ENCODE results near the gene TEC.
"Not testable (repeated sequence)": the region's sequence is repeated elsewhere in the genome, so short reads cannot be mapped to it uniquely, and the experiment has no call there.

The TEC gene

DNA sequence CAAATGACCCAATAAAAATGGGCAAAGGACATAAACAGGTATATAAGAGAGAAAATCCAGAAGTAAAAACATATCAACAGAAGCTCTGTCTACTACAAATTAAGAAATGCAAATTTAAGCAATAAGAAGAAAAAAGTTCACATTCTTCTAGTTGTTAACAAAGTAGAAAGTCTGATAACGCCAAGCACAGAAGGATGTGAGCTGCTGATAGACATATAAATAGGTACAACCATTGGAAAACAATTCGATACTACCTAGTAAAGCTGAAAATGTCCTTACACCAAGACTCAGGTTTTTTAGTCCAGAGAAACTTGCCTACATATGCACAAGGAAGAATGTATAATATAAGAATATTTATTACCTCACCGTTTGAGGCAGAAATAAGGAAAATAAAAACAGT is 35.9 kb upstream of the TEC start:
- TF ChIP-seq CTCF (IDR thresholded peaks at IDR 0.05; ENCODE audit: control extremely low read depth, extremely low read depth, low read depth, missing control alignments) = no peak
- DNase-seq (ENCODE audit: extremely low spot score) = no peak
- POLR2A ChIA-PET = no interaction called here
- CTCF ChIA-PET = interaction anchor here (1.1 kb wide), 1 partner anchor 15 kb away, joined by 3 read pairs; no protein-coding TSS in a partner anchor

DNA sequence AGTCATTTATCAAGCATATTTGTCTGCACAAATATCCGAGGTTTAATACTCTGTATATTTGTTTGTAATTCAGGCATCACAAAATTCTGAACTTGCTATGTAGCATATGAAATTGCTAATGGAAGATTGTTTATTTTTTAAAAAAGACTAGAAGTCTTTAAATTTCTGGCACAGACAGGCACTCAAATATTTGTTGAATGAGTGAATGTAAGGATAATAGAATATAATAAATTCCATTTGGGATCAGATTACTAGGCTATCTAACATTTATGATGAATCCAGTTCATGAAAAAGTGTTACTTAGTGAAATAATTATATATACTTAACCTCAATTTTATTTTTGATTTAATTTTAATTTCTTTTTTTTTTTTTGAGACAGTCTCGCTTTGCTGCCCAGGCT is 30.4 kb upstream of the TEC start:
- ChIA-PET CTCF (interaction anchor here (1.1 to 4.2 kb wide), 4 partner anchors 8 to 174 kb away, joined by 3 to 15 read pairs (median 3); no protein-coding TSS in a partner anchor), POLR2A (no interaction called here)
- no peak for DNase-seq (ENCODE audit: extremely low spot score)
- no peak for TF ChIP-seq CTCF (IDR thresholded peaks at IDR 0.05; ENCODE audit: control extremely low read depth, extremely low read depth, low read depth, missing control alignments)

DNA sequence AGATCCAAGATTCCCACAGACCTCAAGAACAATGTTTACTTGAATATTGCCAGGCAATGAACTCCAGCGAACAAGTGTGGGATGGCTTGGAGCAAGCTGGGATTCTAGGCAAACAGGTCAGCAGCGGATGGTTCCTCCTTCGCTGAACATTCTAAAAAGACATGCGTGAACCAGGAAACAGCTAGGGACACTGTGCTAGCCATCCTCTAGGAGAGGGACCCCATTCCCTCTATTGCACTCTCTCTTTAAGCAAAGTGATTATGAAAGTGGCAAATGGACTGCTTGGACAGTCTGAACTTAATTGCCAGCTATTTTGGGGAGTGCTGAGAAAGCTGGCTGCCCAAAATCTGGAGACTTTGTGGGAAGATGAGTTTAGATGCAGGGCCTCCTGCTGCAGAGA is 29.9 kb upstream of the TEC start:
- DNase-seq (ENCODE audit: extremely low spot score) = no peak
- CTCF ChIA-PET = interaction anchor here (1.1 to 4.2 kb wide), 5 partner anchors 9 to 174 kb away, joined by 3 to 15 read pairs (median 3); no protein-coding TSS in a partner anchor
- no peak for TF ChIP-seq CTCF (IDR thresholded peaks at IDR 0.05; ENCODE audit: control extremely low read depth, extremely low read depth, low read depth, missing control alignments)
- POLR2A ChIA-PET = interaction anchor here (0.6 kb wide), 1 partner anchor 1568 kb away, joined by 7 read pairs; no protein-coding TSS in a partner anchor

DNA sequence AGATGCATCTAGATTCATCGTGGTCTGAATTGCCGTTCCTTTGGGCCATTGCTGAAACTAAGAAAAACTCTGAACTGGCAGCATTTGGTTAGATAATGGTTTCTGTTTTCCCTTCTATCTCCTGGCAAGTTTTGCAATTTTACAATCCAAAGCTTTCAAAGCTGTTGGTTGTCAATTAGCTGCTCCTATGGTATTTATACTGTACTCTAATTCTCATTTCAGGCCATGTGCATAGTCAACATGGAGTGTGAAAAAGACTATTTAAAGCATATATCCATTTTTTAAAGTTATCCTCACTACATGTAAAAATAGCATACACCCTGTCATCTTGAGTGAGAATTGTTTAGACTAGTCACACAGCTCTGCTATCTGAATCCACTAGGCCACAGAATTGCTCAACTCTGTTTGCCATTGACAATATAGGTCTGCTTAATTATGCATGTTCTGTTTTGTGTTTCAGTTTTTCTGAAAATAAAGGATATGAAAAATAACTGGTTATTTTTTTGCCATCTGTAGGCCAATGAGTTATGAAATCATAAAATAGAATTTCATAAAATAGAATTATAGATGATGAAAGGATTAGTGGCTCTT is 27.7 kb upstream of the TEC start:
- ChIA-PET POLR2A (no interaction called here), CTCF (interaction anchor here (1.2 to 4.2 kb wide), 3 partner anchors 11 to 59 kb away, joined by 3 to 15 read pairs (median 3); no protein-coding TSS in a partner anchor)
- TF ChIP-seq CTCF (IDR thresholded peaks at IDR 0.05; ENCODE audit: control extremely low read depth, extremely low read depth, low read depth, missing control alignments) = no peak
- no peak for DNase-seq (ENCODE audit: extremely low spot score)

DNA sequence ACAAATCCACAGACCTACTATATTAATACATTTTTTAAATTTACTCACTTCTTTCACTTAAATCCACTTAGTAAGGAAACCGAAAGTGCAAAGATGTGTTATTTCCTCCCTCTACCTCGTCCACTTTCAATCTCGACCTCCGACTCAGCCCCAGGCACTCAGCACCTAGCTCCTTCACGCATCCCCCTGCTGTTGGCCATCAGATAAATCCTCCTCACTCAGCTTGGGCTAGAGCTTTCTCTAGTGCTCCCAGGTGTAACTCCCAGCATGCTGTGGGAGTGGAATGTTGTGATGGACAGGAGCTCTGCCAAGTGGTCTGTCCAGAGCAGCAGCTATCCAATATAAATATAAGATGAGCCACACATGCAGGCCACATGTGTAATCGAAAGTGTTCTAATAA is 26.7 kb upstream of the TEC start:
- CTCF ChIA-PET = interaction anchor here (0.7 to 4.2 kb wide), 6 partner anchors 12 to 169 kb away, joined by 3 to 15 read pairs (median 4); no protein-coding TSS in a partner anchor
- no peak for TF ChIP-seq CTCF (IDR thresholded peaks at IDR 0.05; ENCODE audit: control extremely low read depth, extremely low read depth, low read depth, missing control alignments)

DNA sequence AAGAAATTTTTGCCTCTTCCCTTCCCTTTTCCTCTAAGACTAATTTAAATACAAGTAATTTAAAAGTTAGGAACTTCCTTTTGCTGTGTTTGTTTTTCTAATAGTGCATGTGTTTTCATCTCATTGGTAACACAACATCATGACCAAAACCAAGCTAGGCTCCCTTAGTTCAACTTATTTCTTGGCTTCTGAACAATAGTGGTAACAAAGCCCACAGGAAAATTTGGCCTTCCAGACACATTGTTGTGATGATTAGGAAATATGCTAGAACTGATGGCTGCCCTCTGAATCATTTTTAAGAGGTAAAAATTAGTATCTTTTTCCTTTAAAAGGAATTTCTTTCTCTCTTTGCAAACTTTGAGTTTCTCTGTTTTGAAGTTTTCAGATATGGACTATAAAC is 25.5 kb upstream of the TEC start:
- CTCF ChIA-PET = interaction anchor here (1.0 to 1.4 kb wide), 3 partner anchors 14 to 151 kb away, joined by 3 to 5 read pairs (median 3); no protein-coding TSS in a partner anchor
- no peak for DNase-seq (ENCODE audit: extremely low spot score)
- POLR2A ChIA-PET = no interaction called here
- no peak for TF ChIP-seq CTCF (IDR thresholded peaks at IDR 0.05; ENCODE audit: control extremely low read depth, extremely low read depth, low read depth, missing control alignments)

More for the DNA sequence above, 26.7 kb upstream of the TEC start:
- POLR2A ChIA-PET = no interaction called here
- DNase-seq (ENCODE audit: extremely low spot score) = peak; percentile 44

DNA sequence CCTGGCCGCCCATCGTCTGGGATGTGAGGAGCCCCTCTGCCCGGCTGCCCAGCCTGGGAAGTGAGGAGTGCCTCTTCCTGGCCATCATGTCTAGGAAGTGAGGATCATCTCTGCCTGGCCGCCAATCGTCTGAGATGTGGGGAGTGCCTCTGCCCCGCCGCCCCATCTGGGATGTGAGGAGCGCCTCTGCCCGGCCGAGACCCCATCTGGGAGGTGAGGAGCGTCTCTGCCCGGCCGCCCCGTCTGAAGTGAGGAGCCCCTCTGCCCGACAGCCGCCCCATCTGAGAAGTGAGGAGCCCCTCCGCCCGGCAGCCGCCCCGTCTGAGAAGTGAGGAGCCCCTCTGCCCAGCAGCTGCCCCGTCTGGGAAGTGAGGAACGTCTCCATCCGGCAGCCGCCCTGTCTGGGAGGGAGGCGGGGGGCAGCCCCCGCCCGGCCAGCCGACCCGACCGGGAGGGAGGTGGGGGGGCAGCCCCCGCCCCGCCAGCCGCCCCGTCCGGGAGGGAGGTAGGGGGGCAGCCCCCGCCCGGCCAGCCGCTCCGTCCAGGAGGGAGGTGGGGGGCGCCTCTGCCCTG is 22.7 kb upstream of the TEC start:
- DNase-seq (ENCODE audit: extremely low spot score); POLR2A ChIA-PET: not testable (repeated sequence)
- CTCF ChIA-PET = interaction anchor here (3.4 kb wide), 1 partner anchor 17 kb away, joined by 19 read pairs; no protein-coding TSS in a partner anchor

Data from GM10248 (cell line).